Neural progenitor cell (in vitro differentiated cells): Measurements from ENCODE around the gene UBE2S.

Experiments used
- CTCF ChIP-seq: fragments of 200-600 bp; sonication (generic); IDR thresholded peaks from 2 replicates; pipeline ENCODE4 v1.5.1; 2017; ENCODE audit warnings: antibody characterized with exemption, mild to moderate bottlenecking
- EZH2 ChIP-seq: fragments of 200-600 bp; sonication (generic); IDR thresholded peaks from 2 replicates; pipeline ENCODE4 v1.6.1; 2017; ENCODE audit warnings: antibody characterized with exemption, mild to moderate bottlenecking, moderate library complexity
- EZH2phosphoT487 ChIP-seq: fragments of 200-600 bp; sonication (generic); IDR thresholded peaks from 2 replicates; pipeline ENCODE4 v1.6.1; 2017; ENCODE audit warnings: antibody characterized with exemption

- TF ChIP-seq CTCF (no peak), EZH2 (no peak), EZH2phosphoT487 (no peak)
Observed at GRCh38 chr19:55398200-55398925, 9.2 kb downstream of the UBE2S start.
